Gastroesophageal sphincter (tissue), 3 donors: ENCODE data around the gene ADGRD1.

Experiments
- CTCF ChIP-seq, 4 experiments: fragments of 200-600 bp in 2 of 4; fragments of 450-650 bp in 2 of 4; sonication (generic) in 1 of 4; IDR thresholded peaks; one replicate each; pipeline ENCODE4 v1.5.1; 2017 to 2019; ENCODE audit warnings: antibody characterized with exemption in 4 of 4, mild to moderate bottlenecking in 2 of 4, moderate library complexity in 2 of 4
- EP300 ChIP-seq: sonication (generic); formaldehyde crosslinking; IDR thresholded peaks from one replicate; pipeline ENCODE4 v1.6.1; 2017; ENCODE audit warnings: antibody characterized with exemption, mild to moderate bottlenecking
- POLR2A ChIP-seq, 2 donors: fragments of 450-650 bp; IDR thresholded peaks; one replicate each; pipeline ENCODE4 v1.6.1; 2017; ENCODE audit warnings: antibody characterized with exemption in 2 of 2, mild to moderate bottlenecking in 2 of 2, moderate library complexity in 1 of 2
- POLR2AphosphoS5 ChIP-seq: sonication (generic); formaldehyde crosslinking; IDR thresholded peaks from one replicate; pipeline ENCODE4 v1.6.1; 2017; ENCODE audit warnings: antibody characterized with exemption

DNA sequence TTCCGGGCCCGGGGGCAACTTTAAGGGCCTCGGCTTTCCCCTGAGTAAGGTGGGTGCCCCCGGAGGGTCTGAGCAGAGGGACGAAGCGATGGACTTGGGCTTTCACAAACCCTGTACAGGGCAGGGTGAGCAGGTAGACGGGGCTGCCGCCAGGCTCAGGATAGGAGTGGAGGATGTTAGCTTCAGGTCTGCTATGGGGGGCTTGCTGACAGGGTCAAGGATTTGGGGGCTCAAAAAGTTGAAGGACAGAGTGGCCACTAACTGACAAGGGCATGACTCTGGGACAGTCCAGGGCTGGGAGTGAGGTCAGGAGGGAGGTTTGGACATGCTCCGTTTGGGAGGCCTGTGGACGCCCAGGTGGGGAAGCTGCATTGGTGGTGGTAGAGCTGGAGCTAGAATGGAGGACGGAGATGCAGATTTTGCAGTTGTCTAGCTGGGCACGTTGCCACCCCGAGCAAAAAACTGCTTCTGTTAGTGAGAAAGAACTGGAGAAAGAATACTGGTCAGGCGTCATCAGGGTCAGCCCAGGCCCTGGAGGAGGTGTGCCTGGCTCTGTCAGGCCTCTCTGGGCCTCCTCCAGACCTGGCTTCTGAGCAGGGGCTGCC is 113.3 kb downstream of the ADGRD1 start:
- TF ChIP-seq CTCF (IDR thresholded peaks at IDR 0.05) (no peak), POLR2A (IDR thresholded peaks at IDR 0.05) (no peak), POLR2AphosphoS5 (no peak), EP300 (no peak)
